Stomach (tissue), 4 donors: ENCODE measurements around the gene SFI1.

ENCODE experiments used
- CTCF ChIP-seq, 7 experiments: fragments of 450-650 bp in 4 of 7; fragments of 200-600 bp in 3 of 7; sonication (generic) in 3 of 7; IDR thresholded peaks; one replicate each; pipeline ENCODE4 v1.5.1; 2016 to 2019; ENCODE audit warnings: antibody characterized with exemption in 7 of 7, control low read depth in 2 of 7, mild to moderate bottlenecking in 1 of 7
- EP300 ChIP-seq: sonication (generic); formaldehyde crosslinking; IDR thresholded peaks from one replicate; pipeline ENCODE4 v1.6.1; 2017; ENCODE audit warnings: antibody characterized with exemption

- no peak for TF ChIP-seq CTCF (IDR thresholded peaks at IDR 0.05)
- no peak for TF ChIP-seq EP300
Measured at GRCh38 chr22:31530823-31531195, 34.5 kb downstream of the SFI1 start.
